Sigmoid colon (tissue), 4 donors: ENCODE data around the gene PDCD10.

Experiments
- CTCF ChIP-seq, 4 experiments: fragments of 450-650 bp in 3 of 4; fragments of 200-600 bp in 1 of 4; IDR thresholded peaks; one replicate each; pipeline ENCODE4 v1.5.1; 2016 to 2019; ENCODE audit warnings: antibody characterized with exemption in 4 of 4, mild to moderate bottlenecking in 3 of 4, moderate library complexity in 2 of 4
- POLR2AphosphoS5 ChIP-seq, 4 donors: sonication (generic); formaldehyde crosslinking; IDR thresholded peaks; one replicate each; pipeline ENCODE4 v1.6.1; 2017; ENCODE audit warnings: antibody characterized with exemption in 4 of 4

- TF ChIP-seq CTCF (IDR thresholded peaks at IDR 0.05): no peak
- no peak for TF ChIP-seq POLR2AphosphoS5 (IDR thresholded peaks at IDR 0.05)
Observed at GRCh38 chr3:167723025-167723512, 11.6 kb downstream of the PDCD10 start.
